IMR-90 (cell line): ENCODE results near the gene ZNF266. TPM values are rescaled to one million over a fixed set of nuclear protein-coding genes. Genes with fewer than 3 reads are reported as not detected.

Experiments used
- polyA plus RNA-seq, 3 experiments: library from polyadenylated mRNA; depleted of rRNA; stranded (reverse); fragments of >200 nt; gene quantifications; 2 replicates each; pipeline ENCODE4 v1.2.3, GENCODE V29; 2012; ENCODE audit warnings: low replicate concordance in 1 of 3
- total RNA-seq: library from RNA; depleted of rRNA; stranded (reverse); fragments of >200 nt; gene quantifications from 2 replicates; pipeline ENCODE4 v1.2.3, GENCODE V29; 2012; rRNA removed

ZNF266 gene
- total and polyA plus RNA-seq, 2 of the 4 experiments (the other 2 are of a cell fraction) = 9.3 to 9.8 TPM

Other genes with a start within 250 kb of the ZNF266 start
- gene OR7D4, start 216.0 kb downstream of the ZNF266 start, total RNA-seq = not detected in 2 replicates
- gene OR7D4, start 216.0 kb downstream of the ZNF266 start, polyA plus RNA-seq (2012; rRNA removed) = not detected in 2 replicates
- gene OR7E24, start 184.6 kb downstream of the ZNF266 start, total RNA-seq = not detected in 2 replicates
- not detected in 2 replicates for gene OR7E24, start 184.6 kb downstream of the ZNF266 start, polyA plus RNA-seq (2012; rRNA removed)
- gene ZNF699, start 125.7 kb downstream of the ZNF266 start, total RNA-seq = 7.2 and 7.3 TPM in 2 replicates
- 1.3 and 1.5 TPM in 2 replicates for gene ZNF699, start 125.7 kb downstream of the ZNF266 start, polyA plus RNA-seq (2012; rRNA removed)
- gene ZNF559, start 111.4 kb downstream of the ZNF266 start, total RNA-seq = 8.8 and 9.4 TPM in 2 replicates
- gene ZNF559, start 111.4 kb downstream of the ZNF266 start, polyA plus RNA-seq (2012; rRNA removed) = 6.8 and 9.9 TPM in 2 replicates
- 0.83 and 1.1 TPM in 2 replicates for gene ZNF177, start 72.6 kb downstream of the ZNF266 start, total RNA-seq
- 0.76 and 0.87 TPM in 2 replicates for gene ZNF177, start 72.6 kb downstream of the ZNF266 start, polyA plus RNA-seq (2012; rRNA removed)
- 0.90 and 1.1 TPM in 2 replicates for gene ZNF560, start 63.0 kb upstream of the ZNF266 start, total RNA-seq
- gene ZNF560, start 63.0 kb upstream of the ZNF266 start, polyA plus RNA-seq (2012; rRNA removed) = 0.33 and 0.36 TPM in 2 replicates
- 25.0 and 30.1 TPM in 2 replicates for gene ZNF426, start 103.1 kb upstream of the ZNF266 start, total RNA-seq
- 3.8 and 4.4 TPM in 2 replicates for gene ZNF426, start 103.1 kb upstream of the ZNF266 start, polyA plus RNA-seq (2012; rRNA removed)
- 62.9 and 83.6 TPM in 2 replicates for gene ZNF121, start 148.9 kb upstream of the ZNF266 start, total RNA-seq
- gene ZNF121, start 148.9 kb upstream of the ZNF266 start, polyA plus RNA-seq (2012; rRNA removed) = 2.0 and 3.1 TPM in 2 replicates
- gene ZNF561, start 185.7 kb upstream of the ZNF266 start, total RNA-seq = 38.9 TPM in 2 replicates
- 15.9 and 22.5 TPM in 2 replicates for gene ZNF561, start 185.7 kb upstream of the ZNF266 start, polyA plus RNA-seq (2012; rRNA removed)
- gene ZNF562, start 239.5 kb upstream of the ZNF266 start, total RNA-seq = 41.7 and 43.7 TPM in 2 replicates
- gene ZNF562, start 239.5 kb upstream of the ZNF266 start, polyA plus RNA-seq (2012; rRNA removed) = 3.7 and 5.2 TPM in 2 replicates